ENCODE results near the gene ITGA2.
A peak's percentile ranks its signal among the peaks of the same experiment; 100 is the strongest.

The ITGA2 gene

GRCh38 chr5:53017794-53018391, 28.7 kb downstream of the ITGA2 start:
- DNase-seq (ENCODE audit: low spot score): no peak

GRCh38 chr5:53019320-53019719, 30.2 kb downstream of the ITGA2 start:
- DNase-seq (ENCODE audit: low spot score): no peak

GRCh38 chr5:53022930-53023511, 33.9 kb downstream of the ITGA2 start:
- no peak for DNase-seq (ENCODE audit: low spot score)

GRCh38 chr5:53023969-53024368, 34.8 kb downstream of the ITGA2 start:
- DNase-seq (ENCODE audit: low spot score): no peak

- DNase-seq (ENCODE audit: low spot score): no peak
Measured at GRCh38 chr5:53024535-53024934, 35.4 kb downstream of the ITGA2 start.

GRCh38 chr5:53025487-53025886, 36.3 kb downstream of the ITGA2 start:
- no peak for DNase-seq (ENCODE audit: low spot score)

- DNase-seq (ENCODE audit: low spot score): no peak
Measured at GRCh38 chr5:53027913-53028312, 38.8 kb downstream of the ITGA2 start.

GRCh38 chr5:53029608-53030007, 40.5 kb downstream of the ITGA2 start:
- DNase-seq (ENCODE audit: low spot score): no peak

- no peak for DNase-seq (ENCODE audit: low spot score)
Measured at GRCh38 chr5:53030893-53031292, 41.7 kb downstream of the ITGA2 start.

- no peak for DNase-seq (ENCODE audit: low spot score)
Measured at GRCh38 chr5:53031695-53032096, 42.5 kb downstream of the ITGA2 start.

- no peak for DNase-seq (ENCODE audit: low spot score)
Measured at GRCh38 chr5:53032188-53032587, 43.0 kb downstream of the ITGA2 start.

GRCh38 chr5:53034832-53035231, 45.7 kb downstream of the ITGA2 start:
- no peak for DNase-seq (ENCODE audit: low spot score)

GRCh38 chr5:53035868-53036381, 46.8 kb downstream of the ITGA2 start:
- peak; percentile 46 for DNase-seq (ENCODE audit: low spot score)

- DNase-seq (ENCODE audit: low spot score): no peak
Measured at GRCh38 chr5:53037141-53037859, 48.1 kb downstream of the ITGA2 start.

GRCh38 chr5:53038196-53038847, 49.2 kb downstream of the ITGA2 start:
- no peak for DNase-seq (ENCODE audit: low spot score)

- no peak for DNase-seq (ENCODE audit: low spot score)
Measured at GRCh38 chr5:53039855-53040254, 50.7 kb downstream of the ITGA2 start.

- no peak for DNase-seq (ENCODE audit: low spot score)
Measured at GRCh38 chr5:53041071-53041692, 52.0 kb downstream of the ITGA2 start.

GRCh38 chr5:53041740-53042139, 52.6 kb downstream of the ITGA2 start:
- no peak for DNase-seq (ENCODE audit: low spot score)

GRCh38 chr5:53045263-53045662, 56.1 kb downstream of the ITGA2 start:
- no peak for DNase-seq (ENCODE audit: low spot score)

GRCh38 chr5:53048248-53048647, 59.1 kb downstream of the ITGA2 start:
- DNase-seq (ENCODE audit: low spot score): no peak

GRCh38 chr5:53052499-53052898, 63.3 kb downstream of the ITGA2 start:
- DNase-seq (ENCODE audit: low spot score): no peak

GRCh38 chr5:53053364-53053763, 64.2 kb downstream of the ITGA2 start:
- DNase-seq (ENCODE audit: low spot score): no peak

Measured in iPS-NIHi11 (cell line).